Suprapubic skin (tissue), 4 donors: ENCODE results near the gene MFAP5. TPM values are rescaled to one million over a fixed set of nuclear protein-coding genes. Genes with fewer than 3 reads are reported as not detected.
"Not testable (repeated sequence)": the region's sequence is repeated elsewhere in the genome, so short reads cannot be mapped to it uniquely, and the experiment has no call there.

Experiments used
- DNase-seq, 2 donors: peaks; one replicate each; pipeline ENCODE4 v3.0.0-alpha.2; 2019; ENCODE audit warnings: low spot score in 2 of 2
- H3K27ac ChIP-seq: fragments of 200-600 bp; sonication (generic); one replicate; pipeline ENCODE4 v1.5.1; 2019
- H3K27me3 ChIP-seq: fragments of 200-600 bp; sonication (generic); one replicate; pipeline ENCODE4 v1.5.1; 2019
- H3K36me3 ChIP-seq: fragments of 200-600 bp; sonication (generic); one replicate; pipeline ENCODE4 v1.5.1; 2019
- H3K4me1 ChIP-seq: fragments of 200-600 bp; sonication (generic); one replicate; pipeline ENCODE4 v1.5.1; 2019
- H3K4me3 ChIP-seq: fragments of 200-600 bp; sonication (generic); one replicate; pipeline ENCODE4 v1.5.1; 2019; ENCODE audit warnings: mild to moderate bottlenecking
- H3K9me3 ChIP-seq: fragments of 200-600 bp; sonication (generic); one replicate; pipeline ENCODE4 v1.5.1; 2019
- CTCF ChIP-seq, 2 donors: fragments of 200-600 bp in 1 of 2; fragments of 450-650 bp in 1 of 2; sonication (generic) in 1 of 2; IDR thresholded peaks; one replicate each; pipeline ENCODE4 v1.5.1; 2016 to 2019; ENCODE audit warnings: antibody characterized with exemption in 2 of 2, mild to moderate bottlenecking in 1 of 2, moderate library complexity in 1 of 2
- EP300 ChIP-seq: sonication (generic); formaldehyde crosslinking; IDR thresholded peaks from one replicate; pipeline ENCODE4 v1.6.1; 2017; ENCODE audit warnings: antibody characterized with exemption
- POLR2A ChIP-seq, 2 donors: fragments of 450-650 bp; IDR thresholded peaks; one replicate each; pipeline ENCODE4 v1.6.1; 2017; ENCODE audit warnings: antibody characterized with exemption in 2 of 2, mild to moderate bottlenecking in 2 of 2, moderate library complexity in 2 of 2
- POLR2AphosphoS5 ChIP-seq, 3 donors: sonication (generic); formaldehyde crosslinking; IDR thresholded peaks; one replicate each; pipeline ENCODE4 v1.6.1; 2017; ENCODE audit warnings: antibody characterized with exemption in 3 of 3
- WGBS: methylation state at CpG from one replicate; pipeline ENCODE4 v1.1.5; 2018; 5-methylcytosine and 5-hydroxymethylcytosine counted together
- total RNA-seq, 4 donors: library from RNA; depleted of rRNA; stranded (reverse); fragments of >200 nt; gene quantifications; one replicate each; pipeline ENCODE4 v1.1.0, GENCODE V29; 2016

The MFAP5 gene
- total RNA-seq, 4 donors from 2014 or later: 18.1 to 70.5 (median 26.4) TPM

GRCh38 chr12:8629486-8630033 lies 33.1 kb downstream of the MFAP5 start:
- H3K9me3 ChIP-seq: no peaks in the 10 kb centered on the region
- no peaks in the 10 kb centered on the region for H3K36me3 ChIP-seq
- H3K4me3 ChIP-seq: no peak overlapping the region
- H3K27me3 ChIP-seq: no peaks in the 10 kb centered on the region
- H3K27ac ChIP-seq: no peak overlapping the region
- H3K4me1 ChIP-seq: no peaks in the 10 kb centered on the region
- 4% methylated on average over 3 of the region's 3 CpGs for WGBS
- TF ChIP-seq CTCF (IDR thresholded peaks at IDR 0.05): no peak
- TF ChIP-seq POLR2AphosphoS5 (IDR thresholded peaks at IDR 0.05): no peak
- TF ChIP-seq POLR2A (IDR thresholded peaks at IDR 0.05): no peak
- TF ChIP-seq EP300: no peak
- no peak for DNase-seq

- DNase-seq: no peak
- 76% methylated on average over 3 of the region's 3 CpGs for WGBS
- no peaks in the 10 kb centered on the region for H3K27me3 ChIP-seq
- H3K36me3 ChIP-seq: no peaks in the 10 kb centered on the region
- no peak overlapping the region for H3K4me3 ChIP-seq
- no peaks in the 10 kb centered on the region for H3K4me1 ChIP-seq
- no peak overlapping the region for H3K27ac ChIP-seq
- no peaks in the 10 kb centered on the region for H3K9me3 ChIP-seq
- TF ChIP-seq CTCF (IDR thresholded peaks at IDR 0.05) (no peak), EP300 (no peak), POLR2A (IDR thresholded peaks at IDR 0.05) (no peak)
Measured at GRCh38 chr12:8628731-8629130, 33.9 kb downstream of the MFAP5 start.

- H3K9me3 ChIP-seq, H3K4me1 ChIP-seq, H3K27ac ChIP-seq, H3K36me3 ChIP-seq, DNase-seq, H3K27me3 ChIP-seq, H3K4me3 ChIP-seq: not testable (repeated sequence)
- 100% methylated on average over 10 of the region's 26 CpGs for WGBS
Measured at GRCh38 chr12:8624750-8625149, 37.9 kb downstream of the MFAP5 start.

GRCh38 chr12:8622646-8623045 lies 40.0 kb downstream of the MFAP5 start:
- H3K36me3 ChIP-seq: no peaks in the 10 kb centered on the region
- no peak for DNase-seq
- no peak overlapping the region for H3K27ac ChIP-seq
- H3K4me1 ChIP-seq: no peaks in the 10 kb centered on the region
- 67% methylated on average over 4 of the region's 4 CpGs for WGBS
- no peaks in the 10 kb centered on the region for H3K27me3 ChIP-seq
- no peaks in the 10 kb centered on the region for H3K9me3 ChIP-seq
- no peak for TF ChIP-seq EP300
- no peak for TF ChIP-seq POLR2AphosphoS5 (IDR thresholded peaks at IDR 0.05)
- no peak for TF ChIP-seq POLR2A (IDR thresholded peaks at IDR 0.05)
- no peak overlapping the region for H3K4me3 ChIP-seq

GRCh38 chr12:8615206-8615605 lies 47.4 kb downstream of the MFAP5 start:
- no peaks in the 10 kb centered on the region for H3K4me1 ChIP-seq
- no peak overlapping the region for H3K4me3 ChIP-seq
- H3K27me3 ChIP-seq: no peaks in the 10 kb centered on the region
- H3K9me3 ChIP-seq: no peaks in the 10 kb centered on the region
- no peak overlapping the region for H3K27ac ChIP-seq
- TF ChIP-seq POLR2AphosphoS5 (IDR thresholded peaks at IDR 0.05) (no peak), POLR2A (IDR thresholded peaks at IDR 0.05) (no peak), CTCF (IDR thresholded peaks at IDR 0.05) (no peak)
- WGBS: 82% methylated on average over 6 of the region's 6 CpGs
- H3K36me3 ChIP-seq: no peaks in the 10 kb centered on the region
- no peak for DNase-seq

- H3K9me3 ChIP-seq, H3K4me1 ChIP-seq, DNase-seq, H3K27ac ChIP-seq, H3K36me3 ChIP-seq, H3K4me3 ChIP-seq, H3K27me3 ChIP-seq: not testable (repeated sequence)
- 90% methylated on average over 1 of the region's 1 CpG for WGBS
Measured at GRCh38 chr12:8613881-8614280, 48.7 kb downstream of the MFAP5 start.

- H3K4me3 ChIP-seq: no peak within 1 kb of the TSS
- H3K9me3 ChIP-seq: no peaks in the 10 kb centered on the region
- 45% methylated on average over 2 of the region's 2 CpGs for WGBS
- no peak for DNase-seq
- TF ChIP-seq POLR2A (IDR thresholded peaks at IDR 0.05) (no peak), CTCF (IDR thresholded peaks at IDR 0.05) (no peak)
- H3K36me3 ChIP-seq: no peaks in the 10 kb centered on the region
- no peaks in the 10 kb centered on the region for H3K27me3 ChIP-seq
- H3K27ac ChIP-seq: no peak within 1 kb of the TSS
- H3K4me1 ChIP-seq: no peaks in the 10 kb centered on the region
Measured at GRCh38 chr12:8612629-8613028, 50.0 kb downstream of the MFAP5 start, which contains the start of gene AICDA. Gene AICDA (minus strand): TSS chr12:8612859. CDS start chr12:8612767, 92 bp downstream.
